Hepatic stellate cell (primary cell): Measurements from ENCODE around the gene MAP2K4.
"Not testable (repeated sequence)": the region's sequence is repeated elsewhere in the genome, so short reads cannot be mapped to it uniquely, and the experiment has no call there.

ENCODE experiments used
- DNase-seq: peaks from one replicate; pipeline ENCODE4 v3.0.0; 2011; ENCODE audit warnings: low spot score

Gene MAP2K4

GRCh38 chr17:12020642-12021622, at the start of gene MAP2K4:
MAP2K4 (plus strand) TSS chr17:12020877; CDS start chr17:12020887, 10 bp downstream.
- DNase-seq, result peak; percentile 90

- not testable (repeated sequence) for DNase-seq
Measured at GRCh38 chr17:11972741-11973140, 47.9 kb upstream of the MAP2K4 start.

GRCh38 chr17:11979795-11980194, 40.9 kb upstream of the MAP2K4 start:
- no peak for DNase-seq

- DNase-seq, result no peak
Measured at GRCh38 chr17:11980813-11981212, 39.9 kb upstream of the MAP2K4 start.

- DNase-seq, result no peak
Measured at GRCh38 chr17:11981862-11982261, 38.8 kb upstream of the MAP2K4 start.

- no peak for DNase-seq
Measured at GRCh38 chr17:11986179-11986941, 34.3 kb upstream of the MAP2K4 start.

GRCh38 chr17:11986942-11987329, 33.7 kb upstream of the MAP2K4 start:
- peak; percentile 24 for DNase-seq

GRCh38 chr17:11990363-11990983, 30.2 kb upstream of the MAP2K4 start:
- no peak for DNase-seq

- DNase-seq, result no peak
Measured at GRCh38 chr17:11991461-11991860, 29.2 kb upstream of the MAP2K4 start.

GRCh38 chr17:11996722-11997146, 23.9 kb upstream of the MAP2K4 start:
- peak; percentile 40 for DNase-seq

- DNase-seq, result peak; percentile 97
Measured at GRCh38 chr17:11997147-11997971, 23.3 kb upstream of the MAP2K4 start, which contains the start of gene ZNF18. ZNF18 (minus strand) TSS chr17:11997475; CDS start chr17:11992829, 4,646 bp downstream.

GRCh38 chr17:11997972-11998233, 22.8 kb upstream of the MAP2K4 start:
- DNase-seq, result no peak

- no peak for DNase-seq
Measured at GRCh38 chr17:11999696-12000095, 21.0 kb upstream of the MAP2K4 start.

GRCh38 chr17:12007466-12007865, 13.2 kb upstream of the MAP2K4 start:
- DNase-seq, result no peak

GRCh38 chr17:12021623-12022140, 1.0 kb downstream of the MAP2K4 start:
- DNase-seq, result no peak

GRCh38 chr17:12022310-12022709, 1.6 kb downstream of the MAP2K4 start:
- no peak for DNase-seq

- DNase-seq, result peak; percentile 10
Measured at GRCh38 chr17:12024327-12024726, 3.6 kb downstream of the MAP2K4 start.

- DNase-seq, result no peak
Measured at GRCh38 chr17:12027658-12028057, 7.0 kb downstream of the MAP2K4 start.

GRCh38 chr17:12028611-12029010, 7.9 kb downstream of the MAP2K4 start:
- no peak for DNase-seq

GRCh38 chr17:12034538-12034937, 13.9 kb downstream of the MAP2K4 start:
- no peak for DNase-seq

GRCh38 chr17:12035673-12036072, 15.0 kb downstream of the MAP2K4 start:
- DNase-seq, result no peak
